Astrocyte (in vitro differentiated cells and primary cell): ENCODE results near the gene SH3RF1.

Experiments
- EZH2 ChIP-seq: IDR thresholded peaks from 2 replicates; pipeline ENCODE4 v1.6.1; 2012; ENCODE audit warnings: mild to moderate bottlenecking, low read length, inconsistent platforms; ENCODE audit not compliant: insufficient read depth
- TF ChIP-seq, protein P1 (sequence below): IDR thresholded peaks from 2 replicates; pipeline ENCODE4 v1.5.1; 2011; ENCODE audit warnings: low read depth, mild to moderate bottlenecking, inconsistent platforms, low read length, moderate library complexity; ENCODE audit not compliant: insufficient read depth

DNA sequence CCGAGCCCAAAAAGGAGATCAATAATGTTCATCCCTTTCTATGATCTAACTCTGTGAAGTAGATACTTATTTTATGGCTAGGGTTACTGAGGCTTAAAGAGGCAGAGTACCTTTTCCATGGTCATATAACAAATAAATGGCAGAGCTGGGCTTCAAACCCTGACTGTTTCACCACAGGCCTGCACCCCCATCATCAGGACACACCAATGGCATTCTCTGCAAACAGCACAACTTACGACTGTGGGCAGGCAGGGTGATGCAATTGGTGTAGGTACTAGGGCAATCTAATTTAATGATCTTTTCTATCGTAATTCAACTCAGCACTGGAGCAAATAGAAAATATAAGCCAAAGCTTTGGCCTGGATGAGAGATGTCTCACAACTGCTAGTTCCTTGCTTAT is 141.9 kb downstream of the SH3RF1 start:
- TF ChIP-seq, protein P1, sequence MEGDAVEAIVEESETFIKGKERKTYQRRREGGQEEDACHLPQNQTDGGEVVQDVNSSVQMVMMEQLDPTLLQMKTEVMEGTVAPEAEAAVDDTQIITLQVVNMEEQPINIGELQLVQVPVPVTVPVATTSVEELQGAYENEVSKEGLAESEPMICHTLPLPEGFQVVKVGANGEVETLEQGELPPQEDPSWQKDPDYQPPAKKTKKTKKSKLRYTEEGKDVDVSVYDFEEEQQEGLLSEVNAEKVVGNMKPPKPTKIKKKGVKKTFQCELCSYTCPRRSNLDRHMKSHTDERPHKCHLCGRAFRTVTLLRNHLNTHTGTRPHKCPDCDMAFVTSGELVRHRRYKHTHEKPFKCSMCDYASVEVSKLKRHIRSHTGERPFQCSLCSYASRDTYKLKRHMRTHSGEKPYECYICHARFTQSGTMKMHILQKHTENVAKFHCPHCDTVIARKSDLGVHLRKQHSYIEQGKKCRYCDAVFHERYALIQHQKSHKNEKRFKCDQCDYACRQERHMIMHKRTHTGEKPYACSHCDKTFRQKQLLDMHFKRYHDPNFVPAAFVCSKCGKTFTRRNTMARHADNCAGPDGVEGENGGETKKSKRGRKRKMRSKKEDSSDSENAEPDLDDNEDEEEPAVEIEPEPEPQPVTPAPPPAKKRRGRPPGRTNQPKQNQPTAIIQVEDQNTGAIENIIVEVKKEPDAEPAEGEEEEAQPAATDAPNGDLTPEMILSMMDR = no peak
- no peak for TF ChIP-seq EZH2
